UCSD-AML1 (cell line): ENCODE results near the gene ATP10A.
"Not testable (repeated sequence)": the region's sequence is repeated elsewhere in the genome, so short reads cannot be mapped to it uniquely, and the experiment has no call there.

Experiments used
- DNase-seq: peaks from one replicate; lab custom pipeline; 2025; ENCODE audit not compliant: unreplicated experiment; lab: John Stamatoyannopoulos, UW

ATP10A gene

GRCh38 chr15:25667829-25668228 is 195.3 kb downstream of the ATP10A start:
- DNase-seq, result no peak

GRCh38 chr15:25665913-25666312 is 197.2 kb downstream of the ATP10A start:
- no peak for DNase-seq

- no peak for DNase-seq
Measured at GRCh38 chr15:25664761-25665160, 198.4 kb downstream of the ATP10A start.

- no peak for DNase-seq
Measured at GRCh38 chr15:25663515-25663914, 199.6 kb downstream of the ATP10A start.

- no peak for DNase-seq
Measured at GRCh38 chr15:25661898-25662297, 201.2 kb downstream of the ATP10A start.

- no peak for DNase-seq
Measured at GRCh38 chr15:25659251-25659650, 203.9 kb downstream of the ATP10A start.

GRCh38 chr15:25658560-25658959 is 204.6 kb downstream of the ATP10A start:
- no peak for DNase-seq

GRCh38 chr15:25655207-25655948 is 207.7 kb downstream of the ATP10A start:
- DNase-seq, result no peak

GRCh38 chr15:25653371-25653770 is 209.8 kb downstream of the ATP10A start:
- no peak for DNase-seq

- no peak for DNase-seq
Measured at GRCh38 chr15:25652704-25653103, 210.4 kb downstream of the ATP10A start.

- DNase-seq, result no peak
Measured at GRCh38 chr15:25649390-25649789, 213.7 kb downstream of the ATP10A start.

- DNase-seq, result no peak
Measured at GRCh38 chr15:25643120-25643519, 220.0 kb downstream of the ATP10A start.

- no peak for DNase-seq
Measured at GRCh38 chr15:25641762-25642161, 221.4 kb downstream of the ATP10A start.

- DNase-seq, result no peak
Measured at GRCh38 chr15:25641361-25641760, 221.8 kb downstream of the ATP10A start.

- DNase-seq, result not testable (repeated sequence)
Measured at GRCh38 chr15:25640959-25641358, 222.2 kb downstream of the ATP10A start.

GRCh38 chr15:25640381-25640780 is 222.7 kb downstream of the ATP10A start:
- no peak for DNase-seq

GRCh38 chr15:25636486-25636885 is 226.6 kb downstream of the ATP10A start:
- not testable (repeated sequence) for DNase-seq

- no peak for DNase-seq
Measured at GRCh38 chr15:25635191-25635590, 227.9 kb downstream of the ATP10A start.

- no peak for DNase-seq
Measured at GRCh38 chr15:25633862-25634261, 229.3 kb downstream of the ATP10A start.

GRCh38 chr15:25631971-25632370 is 231.2 kb downstream of the ATP10A start:
- DNase-seq, result no peak
